Measurements from ENCODE around the gene TMEM94. TPM values are rescaled to one million over a fixed set of nuclear protein-coding genes. Genes with fewer than 3 reads are reported as not detected.

The TMEM94 gene
- 21.0 and 29.6 TPM in 2 replicates for total RNA-seq

GRCh38 chr17:75456417-75457046 is at the start of gene TMEM94:
Gene TMEM94, plus strand, starts transcription at chr17:75456635. Its CDS starts 15,271 bp downstream, at chr17:75471906.

GRCh38 chr17:75515496-75516254 is 59.2 kb downstream of the TMEM94 start, which contains the start of gene CASKIN2:
Gene CASKIN2, minus strand, starts transcription at chr17:75515537. Its CDS starts 1,733 bp downstream, at chr17:75513804.

DNA sequence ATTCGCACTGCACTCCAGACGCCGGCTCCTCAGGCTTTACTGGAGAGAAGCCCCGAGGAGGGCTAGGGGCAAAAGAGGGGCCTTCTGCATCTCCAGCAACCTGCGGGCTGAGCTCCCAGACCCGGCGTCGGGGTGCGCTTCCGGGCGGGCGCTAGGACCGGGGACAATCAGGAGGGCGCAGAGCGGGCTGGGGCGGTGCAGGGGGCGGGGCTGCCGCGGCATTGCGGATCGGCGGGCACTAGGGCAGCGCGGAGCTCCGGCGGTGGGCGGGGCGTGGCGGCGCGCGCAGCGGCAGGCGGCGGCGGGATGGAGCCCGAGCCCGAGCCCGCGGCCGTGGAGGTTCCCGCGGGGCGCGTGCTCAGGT is 59.8 kb downstream of the TMEM94 start, which contains the start of gene TSEN54:
TSS of gene TSEN54 (plus strand) at position 274 of the 364 bp plus-strand sequence. CDS start at position 307, 33 bp downstream.

GRCh38 chr17:75524970-75525805 is 68.8 kb downstream of the TMEM94 start, which contains the start of gene LLGL2:
Gene LLGL2, plus strand, starts transcription at chr17:75525697. Its CDS starts 17,730 bp downstream, at chr17:75543427.

Other genes starting within 250 kb of the TMEM94 start
- 11.5 and 17.8 TPM in 2 replicates for gene GGA3, start 195.0 kb upstream of the TMEM94 start, total RNA-seq
- gene MRPS7, start 194.8 kb upstream of the TMEM94 start, total RNA-seq, result 43.1 and 46.0 TPM in 2 replicates
- gene MIF4GD, start 185.4 kb upstream of the TMEM94 start, total RNA-seq, result 3.3 and 5.5 TPM in 2 replicates
- gene SLC25A19, start 167.2 kb upstream of the TMEM94 start, total RNA-seq, result 3.3 and 4.3 TPM in 2 replicates
- gene GRB2, start 51.0 kb upstream of the TMEM94 start, total RNA-seq, result 41.0 and 50.4 TPM in 2 replicates
- 3.8 and 4.9 TPM in 2 replicates for gene CASKIN2, start 58.9 kb downstream of the TMEM94 start, total RNA-seq
- gene TSEN54, start 59.9 kb downstream of the TMEM94 start, total RNA-seq, result 5.9 and 8.2 TPM in 2 replicates
- gene LLGL2, start 69.1 kb downstream of the TMEM94 start, total RNA-seq, result 0.47 and 0.52 TPM in 2 replicates
- gene MYO15B, start 131.2 kb downstream of the TMEM94 start, total RNA-seq, result 3.9 and 13.5 TPM in 2 replicates
- not detected in 2 replicates for gene SMIM5, start 176.8 kb downstream of the TMEM94 start, total RNA-seq
- 20.8 and 23.8 TPM in 2 replicates for gene RECQL5, start 210.5 kb downstream of the TMEM94 start, total RNA-seq
- 52.6 and 53.8 TPM in 2 replicates for gene SAP30BP, start 210.7 kb downstream of the TMEM94 start, total RNA-seq